HepG2 (cell line): Measurements from ENCODE around the gene TCF23. TPM values are rescaled to one million over a fixed set of nuclear protein-coding genes. Genes with fewer than 3 reads are reported as not detected.
A peak's percentile ranks its signal among the peaks of the same experiment; 100 is the strongest.

ENCODE experiments used
- ARHGAP35 ChIP-seq: sonication (generic); formaldehyde crosslinking; IDR thresholded peaks from 2 replicates; pipeline ENCODE4 v1.9.0; 2022; ENCODE audit warnings: mild to moderate bottlenecking, inconsistent platforms, moderate library complexity, missing genetic modification reagents, borderline replicate concordance
- GATAD1 ChIP-seq: IDR thresholded peaks from 2 replicates; pipeline ENCODE4 v1.6.1; 2016; ENCODE audit warnings: missing genetic modification reagents, missing compliant biosample characterization
- HNRNPLL ChIP-seq: fragments of 200-400 bp; formaldehyde crosslinking; IDR thresholded peaks from 2 replicates; pipeline ENCODE4 v1.6.1; 2017; ENCODE audit warnings: mild to moderate bottlenecking, low read depth, low read length; ENCODE audit not compliant: poor library complexity, severe bottlenecking
- KAT8 ChIP-seq: IDR thresholded peaks from 2 replicates; pipeline ENCODE4 v1.6.1; 2016; ENCODE audit warnings: missing genetic modification reagents, missing compliant biosample characterization
- KDM6A ChIP-seq: IDR thresholded peaks from 2 replicates; pipeline ENCODE4 v1.6.1; 2016; ENCODE audit warnings: low read depth
- KLF15 ChIP-seq: sonication (generic); formaldehyde crosslinking; IDR thresholded peaks from 2 replicates; pipeline ENCODE4 v1.8.1; 2023; ENCODE audit warnings: borderline replicate concordance, mild to moderate bottlenecking, inconsistent platforms, missing genetic modification reagents, mixed read lengths
- MIER2 ChIP-seq: IDR thresholded peaks from 2 replicates; pipeline ENCODE4 v1.6.1; 2016; ENCODE audit warnings: missing biosample characterization, missing genetic modification reagents
- MTA3 ChIP-seq: sonication (generic); formaldehyde crosslinking; IDR thresholded peaks from 2 replicates; pipeline ENCODE4 v1.4.0; 2020; ENCODE audit warnings: missing genetic modification reagents
- NFIC ChIP-seq: IDR thresholded peaks from 2 replicates; pipeline ENCODE4 v1.6.1; 2012; ENCODE audit warnings: mild to moderate bottlenecking, low read length, inconsistent platforms
- TCF12 ChIP-seq, 2 experiments: fragments of 450-650 bp in 1 of 2; sonication (generic) in 1 of 2; formaldehyde crosslinking in 1 of 2; IDR thresholded peaks; 2 replicates each; pipeline versions ENCODE4 v1.6.1 to v1.8.0; 2017 to 2022; ENCODE audit warnings: antibody characterized with exemption in 1 of 2, mild to moderate bottlenecking in 1 of 2, missing genetic modification reagents in 1 of 2, moderate library complexity in 1 of 2
- TMF1 ChIP-seq: sonication (generic); formaldehyde crosslinking; IDR thresholded peaks from 2 replicates; pipeline ENCODE4 v1.8.1; 2022; ENCODE audit warnings: low read depth, missing genetic modification reagents
- ZNF329 ChIP-seq: sonication (generic); formaldehyde crosslinking; IDR thresholded peaks from 2 replicates; pipeline ENCODE4 v1.9.0; 2021; ENCODE audit warnings: low read depth, mild to moderate bottlenecking, missing genetic modification reagents
- ZNF556 ChIP-seq: sonication (generic); formaldehyde crosslinking; IDR thresholded peaks from 2 replicates; pipeline ENCODE4 v1.4.0; 2020; ENCODE audit warnings: mild to moderate bottlenecking, missing genetic modification reagents, borderline replicate concordance
- ZNF644 ChIP-seq: IDR thresholded peaks from 2 replicates; pipeline ENCODE4 v1.6.1; 2016; ENCODE audit warnings: low read depth
- ZNF777 ChIP-seq: sonication (generic); formaldehyde crosslinking; IDR thresholded peaks from 2 replicates; pipeline ENCODE4 v1.4.0; 2020; ENCODE audit warnings: missing genetic modification reagents
- polyA plus RNA-seq, 8 experiments: library from polyadenylated mRNA; depleted of rRNA in 3 of 8; stranded (reverse) in 7 of 8; unstranded in 1 of 8; fragments of >200 nt; fragmentation: Illumina TruSeq in 4 of 8; extraction: Trizol in 4 of 8; gene quantifications; 2 replicates each; pipeline versions ENCODE4 v1.2.1 to v1.2.3, GENCODE V29; 2011 to 2016; ENCODE audit warnings: low read depth in 4 of 8, missing spikeins in 1 of 8, mixed read lengths in 1 of 8; ENCODE audit not compliant: insufficient read depth in 1 of 8
- total RNA-seq, 5 experiments: library from RNA; depleted of rRNA; stranded (reverse); fragments of >200 nt; fragmentation: Illumina TruSeq; extraction: Trizol; gene quantifications; 2 replicates each; pipeline ENCODE4 v1.2.3, GENCODE V29; 2016; ENCODE audit warnings: low read depth in 1 of 5
- TF ChIP-seq, protein P1 (sequence below): sonication (generic); formaldehyde crosslinking; IDR thresholded peaks from 2 replicates; pipeline ENCODE4 v1.5.0; 2020; ENCODE audit warnings: mild to moderate bottlenecking, missing genetic modification reagents, moderate library complexity
- TF ChIP-seq, protein P2 (sequence below): sonication (generic); formaldehyde crosslinking; IDR thresholded peaks from 2 replicates; pipeline ENCODE4 v1.4.0; 2020; ENCODE audit warnings: mild to moderate bottlenecking, missing genetic modification reagents
- TF ChIP-seq, protein P3 (sequence below): sonication (generic); formaldehyde crosslinking; IDR thresholded peaks from 2 replicates; pipeline ENCODE4 v1.5.0; 2020; ENCODE audit warnings: mild to moderate bottlenecking, missing genetic modification reagents
- TF ChIP-seq, protein P4 (sequence below): sonication (generic); formaldehyde crosslinking; IDR thresholded peaks from 2 replicates; pipeline ENCODE4 v1.8.1; 2023; ENCODE audit warnings: mild to moderate bottlenecking, missing genetic modification reagents
- TF ChIP-seq, protein P5 (sequence below): sonication (generic); formaldehyde crosslinking; IDR thresholded peaks from 2 replicates; pipeline ENCODE4 v1.4.0; 2020; ENCODE audit warnings: missing genetic modification reagents; ENCODE audit errors: not compliant biosample characterization
- TF ChIP-seq, protein P6 (sequence below): sonication (generic); formaldehyde crosslinking; IDR thresholded peaks from 2 replicates; pipeline ENCODE4 v1.4.0; 2020; ENCODE audit warnings: missing genetic modification reagents

TCF23 gene
- total and polyA plus RNA-seq, 2 of the 13 experiments (the other 11 are each of a cell fraction or from before 2014, with no cell fraction given) = 0.02 to 1.4 TPM

DNA sequence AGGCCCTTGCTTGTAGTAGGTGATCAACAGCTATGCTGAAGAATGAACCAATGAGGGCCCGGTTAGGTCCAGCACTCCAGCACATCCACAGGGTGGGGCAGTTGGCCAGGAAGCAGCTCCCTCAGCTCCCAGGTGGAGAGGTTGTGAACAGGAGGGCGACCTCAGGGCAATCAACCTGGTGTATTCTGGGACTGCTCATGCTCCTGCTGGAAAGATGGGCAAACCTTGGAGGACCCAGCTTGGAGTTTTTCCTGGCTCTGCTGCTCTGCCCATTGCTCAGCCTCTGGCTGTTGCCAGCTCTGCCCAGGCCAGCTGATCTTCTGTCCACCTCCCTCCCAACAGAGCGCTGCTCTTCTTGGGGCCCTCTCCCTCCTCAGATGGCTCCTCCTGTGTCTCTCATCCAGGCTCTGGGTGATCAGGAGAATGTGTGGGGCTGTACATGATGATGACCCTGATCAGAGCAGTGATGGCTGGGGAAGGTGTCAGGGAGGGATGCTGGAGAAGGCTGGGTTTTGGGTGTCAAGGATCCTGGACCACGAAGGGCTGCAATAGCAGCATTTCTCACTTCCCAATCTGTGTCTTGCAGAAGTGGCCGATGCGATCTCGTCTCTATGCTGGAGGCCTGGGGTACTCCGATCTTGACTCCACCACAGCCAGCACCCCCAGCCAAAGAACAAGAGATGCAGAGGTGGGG lies 3.4 kb downstream of the TCF23 start (continued):
- TF ChIP-seq, protein P1, sequence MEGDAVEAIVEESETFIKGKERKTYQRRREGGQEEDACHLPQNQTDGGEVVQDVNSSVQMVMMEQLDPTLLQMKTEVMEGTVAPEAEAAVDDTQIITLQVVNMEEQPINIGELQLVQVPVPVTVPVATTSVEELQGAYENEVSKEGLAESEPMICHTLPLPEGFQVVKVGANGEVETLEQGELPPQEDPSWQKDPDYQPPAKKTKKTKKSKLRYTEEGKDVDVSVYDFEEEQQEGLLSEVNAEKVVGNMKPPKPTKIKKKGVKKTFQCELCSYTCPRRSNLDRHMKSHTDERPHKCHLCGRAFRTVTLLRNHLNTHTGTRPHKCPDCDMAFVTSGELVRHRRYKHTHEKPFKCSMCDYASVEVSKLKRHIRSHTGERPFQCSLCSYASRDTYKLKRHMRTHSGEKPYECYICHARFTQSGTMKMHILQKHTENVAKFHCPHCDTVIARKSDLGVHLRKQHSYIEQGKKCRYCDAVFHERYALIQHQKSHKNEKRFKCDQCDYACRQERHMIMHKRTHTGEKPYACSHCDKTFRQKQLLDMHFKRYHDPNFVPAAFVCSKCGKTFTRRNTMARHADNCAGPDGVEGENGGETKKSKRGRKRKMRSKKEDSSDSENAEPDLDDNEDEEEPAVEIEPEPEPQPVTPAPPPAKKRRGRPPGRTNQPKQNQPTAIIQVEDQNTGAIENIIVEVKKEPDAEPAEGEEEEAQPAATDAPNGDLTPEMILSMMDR (CRISPR knock-in tag) = peak; percentile 95
- TF ChIP-seq KAT8 (CRISPR knock-in tag) (0 out of 2 replicates have a peak, but pooled peaks have one; percentile 24), KDM6A (no peak), ZNF777 (CRISPR knock-in tag) (no peak), KLF15 (CRISPR knock-in tag) (no peak), ZNF556 (CRISPR knock-in tag) (no peak), ZNF644 (no peak), MTA3 (no peak), MIER2 (CRISPR knock-in tag) (peak; percentile 43; the same call in 1 of the 2 replicates), ZNF329 (no peak), TMF1 (CRISPR knock-in tag) (no peak), ARHGAP35 (CRISPR knock-in tag) (no peak), GATAD1 (CRISPR knock-in tag) (no peak), HNRNPLL (no peak), NFIC (no peak), TCF12 (IDR thresholded peaks at IDR 0.05) (no peak), TCF12 (CRISPR knock-in tag; IDR thresholded peaks at IDR 0.05) (no peak)
- TF ChIP-seq, protein P2, sequence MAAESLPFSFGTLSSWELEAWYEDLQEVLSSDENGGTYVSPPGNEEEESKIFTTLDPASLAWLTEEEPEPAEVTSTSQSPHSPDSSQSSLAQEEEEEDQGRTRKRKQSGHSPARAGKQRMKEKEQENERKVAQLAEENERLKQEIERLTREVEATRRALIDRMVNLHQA (CRISPR knock-in tag) = no peak
- TF ChIP-seq, protein P3, sequence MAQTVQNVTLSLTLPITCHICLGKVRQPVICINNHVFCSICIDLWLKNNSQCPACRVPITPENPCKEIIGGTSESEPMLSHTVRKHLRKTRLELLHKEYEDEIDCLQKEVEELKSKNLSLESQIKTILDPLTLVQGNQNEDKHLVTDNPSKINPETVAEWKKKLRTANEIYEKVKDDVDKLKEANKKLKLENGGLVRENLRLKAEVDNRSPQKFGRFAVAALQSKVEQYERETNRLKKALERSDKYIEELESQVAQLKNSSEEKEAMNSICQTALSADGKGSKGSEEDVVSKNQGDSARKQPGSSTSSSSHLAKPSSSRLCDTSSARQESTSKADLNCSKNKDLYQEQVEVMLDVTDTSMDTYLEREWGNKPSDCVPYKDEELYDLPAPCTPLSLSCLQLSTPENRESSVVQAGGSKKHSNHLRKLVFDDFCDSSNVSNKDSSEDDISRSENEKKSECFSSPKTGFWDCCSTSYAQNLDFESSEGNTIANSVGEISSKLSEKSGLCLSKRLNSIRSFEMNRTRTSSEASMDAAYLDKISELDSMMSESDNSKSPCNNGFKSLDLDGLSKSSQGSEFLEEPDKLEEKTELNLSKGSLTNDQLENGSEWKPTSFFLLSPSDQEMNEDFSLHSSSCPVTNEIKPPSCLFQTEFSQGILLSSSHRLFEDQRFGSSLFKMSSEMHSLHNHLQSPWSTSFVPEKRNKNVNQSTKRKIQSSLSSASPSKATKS (CRISPR knock-in tag) = no peak
- TF ChIP-seq, protein P4, sequence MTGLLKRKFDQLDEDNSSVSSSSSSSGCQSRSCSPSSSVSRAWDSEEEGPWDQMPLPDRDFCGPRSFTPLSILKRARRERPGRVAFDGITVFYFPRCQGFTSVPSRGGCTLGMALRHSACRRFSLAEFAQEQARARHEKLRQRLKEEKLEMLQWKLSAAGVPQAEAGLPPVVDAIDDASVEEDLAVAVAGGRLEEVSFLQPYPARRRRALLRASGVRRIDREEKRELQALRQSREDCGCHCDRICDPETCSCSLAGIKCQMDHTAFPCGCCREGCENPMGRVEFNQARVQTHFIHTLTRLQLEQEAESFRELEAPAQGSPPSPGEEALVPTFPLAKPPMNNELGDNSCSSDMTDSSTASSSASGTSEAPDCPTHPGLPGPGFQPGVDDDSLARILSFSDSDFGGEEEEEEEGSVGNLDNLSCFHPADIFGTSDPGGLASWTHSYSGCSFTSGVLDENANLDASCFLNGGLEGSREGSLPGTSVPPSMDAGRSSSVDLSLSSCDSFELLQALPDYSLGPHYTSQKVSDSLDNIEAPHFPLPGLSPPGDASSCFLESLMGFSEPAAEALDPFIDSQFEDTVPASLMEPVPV (CRISPR knock-in tag) = no peak
- TF ChIP-seq, protein P5, sequence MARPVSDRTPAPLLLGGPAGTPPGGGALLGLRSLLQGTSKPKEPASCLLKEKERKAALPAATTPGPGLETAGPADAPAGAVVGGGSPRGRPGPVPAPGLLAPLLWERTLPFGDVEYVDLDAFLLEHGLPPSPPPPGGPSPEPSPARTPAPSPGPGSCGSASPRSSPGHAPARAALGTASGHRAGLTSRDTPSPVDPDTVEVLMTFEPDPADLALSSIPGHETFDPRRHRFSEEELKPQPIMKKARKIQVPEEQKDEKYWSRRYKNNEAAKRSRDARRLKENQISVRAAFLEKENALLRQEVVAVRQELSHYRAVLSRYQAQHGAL (CRISPR knock-in tag) = no peak
- TF ChIP-seq, protein P6, sequence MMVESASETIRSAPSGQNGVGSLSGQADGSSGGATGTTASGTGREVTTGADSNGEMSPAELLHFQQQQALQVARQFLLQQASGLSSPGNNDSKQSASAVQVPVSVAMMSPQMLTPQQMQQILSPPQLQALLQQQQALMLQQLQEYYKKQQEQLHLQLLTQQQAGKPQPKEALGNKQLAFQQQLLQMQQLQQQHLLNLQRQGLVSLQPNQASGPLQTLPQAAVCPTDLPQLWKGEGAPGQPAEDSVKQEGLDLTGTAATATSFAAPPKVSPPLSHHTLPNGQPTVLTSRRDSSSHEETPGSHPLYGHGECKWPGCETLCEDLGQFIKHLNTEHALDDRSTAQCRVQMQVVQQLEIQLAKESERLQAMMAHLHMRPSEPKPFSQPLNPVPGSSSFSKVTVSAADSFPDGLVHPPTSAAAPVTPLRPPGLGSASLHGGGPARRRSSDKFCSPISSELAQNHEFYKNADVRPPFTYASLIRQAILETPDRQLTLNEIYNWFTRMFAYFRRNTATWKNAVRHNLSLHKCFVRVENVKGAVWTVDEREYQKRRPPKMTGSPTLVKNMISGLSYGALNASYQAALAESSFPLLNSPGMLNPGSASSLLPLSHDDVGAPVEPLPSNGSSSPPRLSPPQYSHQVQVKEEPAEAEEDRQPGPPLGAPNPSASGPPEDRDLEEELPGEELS (CRISPR knock-in tag) = no peak
